Nephron (organoid): ENCODE results near the gene LAMB3.

Experiments
- H3K27ac Mint-ChIP-seq, 3 experiments: 2 replicates each; pipeline ENCODE4 v1.8.0; 2020; ENCODE audit warnings: mixed read lengths in 3 of 3, mild to moderate bottlenecking in 2 of 3, moderate library complexity in 1 of 3
- H3K27me3 Mint-ChIP-seq: 2 replicates; pipeline ENCODE4 v1.8.0; 2021; ENCODE audit warnings: low read depth, mild to moderate bottlenecking, moderate library complexity, mixed read lengths
- H3K36me3 Mint-ChIP-seq: 2 replicates; pipeline ENCODE4 v1.8.0; 2020; ENCODE audit warnings: low read depth, mixed read lengths
- H3K4me1 Mint-ChIP-seq: 2 replicates; pipeline ENCODE4 v1.8.0; 2020; ENCODE audit warnings: mixed read lengths
- H3K4me3 Mint-ChIP-seq, 3 experiments: 2 replicates each; pipeline ENCODE4 v1.8.0; 2020; ENCODE audit warnings: mild to moderate bottlenecking in 3 of 3, mixed read lengths in 3 of 3, moderate library complexity in 2 of 3
- H3K9me3 Mint-ChIP-seq: 2 replicates; pipeline ENCODE4 v1.8.0; 2020; ENCODE audit warnings: mixed read lengths
- TF ChIP-seq, protein P1 (sequence below), 3 experiments: fragments of 200-600 bp; sonication (generic); IDR thresholded peaks; one replicate each; pipeline ENCODE4 v1.5.0; 2021; ENCODE audit warnings: antibody characterized with exemption in 3 of 3; ENCODE audit not compliant: unreplicated experiment in 3 of 3

LAMB3 gene

GRCh38 chr1:209667708-209668107 is 15.5 kb upstream of the LAMB3 start:
- TF ChIP-seq, protein P1, sequence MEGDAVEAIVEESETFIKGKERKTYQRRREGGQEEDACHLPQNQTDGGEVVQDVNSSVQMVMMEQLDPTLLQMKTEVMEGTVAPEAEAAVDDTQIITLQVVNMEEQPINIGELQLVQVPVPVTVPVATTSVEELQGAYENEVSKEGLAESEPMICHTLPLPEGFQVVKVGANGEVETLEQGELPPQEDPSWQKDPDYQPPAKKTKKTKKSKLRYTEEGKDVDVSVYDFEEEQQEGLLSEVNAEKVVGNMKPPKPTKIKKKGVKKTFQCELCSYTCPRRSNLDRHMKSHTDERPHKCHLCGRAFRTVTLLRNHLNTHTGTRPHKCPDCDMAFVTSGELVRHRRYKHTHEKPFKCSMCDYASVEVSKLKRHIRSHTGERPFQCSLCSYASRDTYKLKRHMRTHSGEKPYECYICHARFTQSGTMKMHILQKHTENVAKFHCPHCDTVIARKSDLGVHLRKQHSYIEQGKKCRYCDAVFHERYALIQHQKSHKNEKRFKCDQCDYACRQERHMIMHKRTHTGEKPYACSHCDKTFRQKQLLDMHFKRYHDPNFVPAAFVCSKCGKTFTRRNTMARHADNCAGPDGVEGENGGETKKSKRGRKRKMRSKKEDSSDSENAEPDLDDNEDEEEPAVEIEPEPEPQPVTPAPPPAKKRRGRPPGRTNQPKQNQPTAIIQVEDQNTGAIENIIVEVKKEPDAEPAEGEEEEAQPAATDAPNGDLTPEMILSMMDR (IDR thresholded peaks at IDR 0.05; ENCODE audit: unreplicated experiment in 3 of 3), result no peak
- H3K9me3 Mint-ChIP-seq, result peaks cover 4% of the 10 kb centered on the region
- H3K36me3 Mint-ChIP-seq, result no peaks in the 10 kb centered on the region
- H3K4me1 Mint-ChIP-seq, result no peaks in the 10 kb centered on the region
- H3K27ac Mint-ChIP-seq, result no peak overlapping the region
- H3K27me3 Mint-ChIP-seq, result peaks cover 18% of the 10 kb centered on the region
- H3K4me3 Mint-ChIP-seq, result no peak overlapping the region

DNA sequence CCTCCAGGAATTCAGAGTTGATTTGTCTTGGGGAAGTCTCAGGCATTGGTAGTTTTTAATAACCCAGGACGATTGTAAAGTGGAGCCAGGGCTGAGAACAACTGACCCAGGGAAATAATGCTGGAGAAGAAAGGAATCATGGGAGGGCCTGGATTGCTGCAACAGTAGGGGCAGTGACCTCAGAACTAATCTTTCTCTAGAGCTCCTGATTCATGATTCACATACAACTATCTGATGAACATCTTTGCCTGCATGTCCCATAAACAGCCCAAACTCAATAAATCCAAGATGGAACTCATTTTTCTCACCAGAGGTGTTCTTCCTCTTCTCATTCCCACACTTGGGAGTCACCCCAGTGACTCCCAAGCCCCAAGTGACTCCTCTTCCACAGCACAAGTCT is 14.9 kb upstream of the LAMB3 start:
- Mint-ChIP-seq H3K4me3 (no peak overlapping the region), H3K4me1 (no peaks in the 10 kb centered on the region), H3K36me3 (no peaks in the 10 kb centered on the region), H3K27me3 (peaks cover 17% of the 10 kb centered on the region), H3K27ac (no peak overlapping the region), H3K9me3 (peaks cover 4% of the 10 kb centered on the region)
- TF ChIP-seq, protein P1 (IDR thresholded peaks at IDR 0.05; ENCODE audit: unreplicated experiment in 3 of 3), result no peak

GRCh38 chr1:209662879-209663327 is 10.7 kb upstream of the LAMB3 start:
- Mint-ChIP-seq H3K4me3 (no peak overlapping the region), H3K27me3 (peaks cover 3% of the 10 kb centered on the region), H3K36me3 (no peaks in the 10 kb centered on the region), H3K4me1 (peaks cover 27% of the 10 kb centered on the region), H3K27ac (no peak overlapping the region), H3K9me3 (no peaks in the 10 kb centered on the region)
- TF ChIP-seq, protein P1 (IDR thresholded peaks at IDR 0.05; ENCODE audit: unreplicated experiment in 3 of 3), result no peak

- Mint-ChIP-seq H3K9me3 (no peaks in the 10 kb centered on the region), H3K27me3 (peaks cover 3% of the 10 kb centered on the region), H3K36me3 (no peaks in the 10 kb centered on the region), H3K4me3 (no peak overlapping the region), H3K4me1 (peaks cover 32% of the 10 kb centered on the region), H3K27ac (peak overlapping the region in 2 of 3 experiments; percentile 20 to 50)
- TF ChIP-seq, protein P1 (IDR thresholded peaks at IDR 0.05; ENCODE audit: unreplicated experiment in 3 of 3), result no peak
Observed at GRCh38 chr1:209661071-209661470, 8.8 kb upstream of the LAMB3 start.

DNA sequence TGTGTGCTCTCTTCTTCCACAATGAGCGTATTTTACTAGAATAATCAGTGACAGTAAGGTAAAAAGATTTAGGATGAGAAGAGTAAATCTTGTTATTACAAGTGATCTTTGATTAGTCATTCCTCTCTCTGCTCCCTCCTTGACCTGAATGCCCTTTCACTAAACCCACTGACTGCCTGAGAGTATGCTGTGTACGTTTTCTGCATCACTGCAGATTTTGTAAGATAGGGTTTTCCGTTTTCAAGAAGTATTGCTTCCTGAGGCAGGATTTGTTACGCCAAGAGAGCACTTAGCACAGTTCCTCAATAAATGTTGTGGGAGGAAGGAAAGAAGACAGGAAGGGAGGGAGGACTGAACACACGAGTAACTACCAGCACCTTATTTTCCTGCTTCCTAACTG is 7.7 kb upstream of the LAMB3 start:
- Mint-ChIP-seq H3K9me3 (no peaks in the 10 kb centered on the region), H3K4me1 (peaks cover 41% of the 10 kb centered on the region), H3K27ac (peak overlapping the region; percentile 15 to 54 (median 29)), H3K36me3 (no peaks in the 10 kb centered on the region), H3K27me3 (peaks cover 3% of the 10 kb centered on the region), H3K4me3 (no peak overlapping the region)
- TF ChIP-seq, protein P1 (IDR thresholded peaks at IDR 0.05; ENCODE audit: unreplicated experiment in 3 of 3), result no peak

- no peaks in the 10 kb centered on the region for H3K36me3 Mint-ChIP-seq
- TF ChIP-seq, protein P1 (IDR thresholded peaks at IDR 0.05; ENCODE audit: unreplicated experiment in 3 of 3), result no peak
- H3K9me3 Mint-ChIP-seq, result no peaks in the 10 kb centered on the region
- peaks cover 60% of the 10 kb centered on the region for H3K4me1 Mint-ChIP-seq
- H3K27me3 Mint-ChIP-seq, result peaks cover 3% of the 10 kb centered on the region
- H3K4me3 Mint-ChIP-seq, result no peak overlapping the region
- H3K27ac Mint-ChIP-seq, result peak overlapping the region in 1 of 3 experiments; percentile 25
Observed at GRCh38 chr1:209657918-209658317, 5.7 kb upstream of the LAMB3 start.
